Measurements from ENCODE around the gene OR5AL1.
"Not testable (repeated sequence)": the region's sequence is repeated elsewhere in the genome, so short reads cannot be mapped to it uniquely, and the experiment has no call there.

OR5AL1 gene

DNA sequence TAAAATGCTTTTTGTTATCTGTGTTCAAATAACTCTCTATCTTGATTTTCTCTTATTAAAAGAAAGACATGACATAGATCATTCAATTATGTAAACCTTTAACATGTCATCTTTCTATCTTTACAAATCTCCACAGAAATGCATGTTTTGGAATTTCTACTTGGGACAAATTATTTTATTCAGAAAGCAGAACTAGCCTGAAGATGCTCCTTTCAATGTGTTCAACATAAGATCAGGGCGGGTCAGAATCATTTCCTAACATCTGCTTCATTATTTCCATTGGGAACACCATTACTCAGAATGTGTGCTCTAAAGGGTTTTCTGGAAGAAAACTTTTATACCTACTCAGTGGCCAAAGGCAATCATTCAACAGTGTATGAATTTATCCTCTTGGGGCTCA lies at the start of gene OR5AL1:
TSS of gene OR5AL1 (plus strand) at position 301 of the 400 bp plus-strand sequence.
- no peak for DNase-seq

DNA sequence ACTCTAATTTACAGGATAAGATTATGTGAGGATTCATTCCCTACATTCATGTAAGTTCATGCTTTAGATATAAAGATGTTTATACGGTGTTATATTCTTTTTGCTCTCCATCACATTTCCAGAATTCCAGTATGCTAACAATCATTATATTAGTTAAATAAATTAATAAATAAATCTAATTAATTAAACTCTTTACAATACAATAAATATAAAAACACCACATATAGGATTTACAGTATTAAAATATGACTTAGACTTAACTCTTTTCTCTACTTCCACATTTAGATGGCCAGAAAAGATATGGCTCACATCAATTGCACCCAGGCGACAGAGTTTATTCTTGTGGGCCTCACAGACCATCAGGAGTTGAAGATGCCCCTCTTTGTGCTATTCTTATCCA lies 37.2 kb upstream of the OR5AL1 start, which contains the start of gene OR8U1:
TSS of gene OR8U1 (plus strand) at position 301 of the 400 bp plus-strand sequence. CDS start at position 301, 0 bp downstream.
- no peak for DNase-seq

DNA sequence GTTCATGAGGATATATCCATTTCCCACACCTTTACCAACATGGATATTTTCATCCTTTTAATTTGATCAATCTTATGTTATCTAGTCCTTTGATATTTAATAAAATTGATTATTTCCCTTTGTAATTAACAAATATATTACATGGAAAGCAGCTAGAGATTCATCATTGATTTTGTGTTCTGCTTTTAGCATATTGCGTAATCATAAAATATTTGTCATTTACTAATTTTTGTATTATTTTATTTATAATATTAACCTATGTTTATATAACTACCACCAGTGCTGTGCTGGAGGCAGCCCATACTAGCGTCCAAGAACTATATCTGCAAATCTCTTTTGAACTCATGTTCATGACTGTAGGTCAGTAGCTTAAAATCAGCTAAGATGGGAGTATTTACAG lies 32.4 kb upstream of the OR5AL1 start:
- no peak for DNase-seq

DNA sequence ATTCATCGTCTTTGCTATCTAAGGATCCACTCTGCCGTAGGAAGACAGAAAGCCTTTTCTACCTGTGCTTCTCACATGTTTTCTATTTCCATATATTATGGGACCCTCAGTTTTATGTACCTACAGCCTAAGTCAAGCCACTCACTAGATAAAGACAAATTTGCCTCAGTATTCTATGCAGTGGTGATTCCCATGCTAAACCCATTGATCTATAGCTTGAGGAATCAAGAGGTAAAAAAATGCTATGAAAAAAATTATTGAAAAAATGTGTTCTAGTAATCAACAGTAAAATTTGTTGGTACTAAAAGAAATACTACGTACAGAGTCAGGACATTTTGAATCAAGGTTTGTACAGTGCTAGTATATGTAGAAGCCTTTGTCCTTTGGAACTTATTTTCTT lies 18.1 kb upstream of the OR5AL1 start:
- DNase-seq: no peak

DNA sequence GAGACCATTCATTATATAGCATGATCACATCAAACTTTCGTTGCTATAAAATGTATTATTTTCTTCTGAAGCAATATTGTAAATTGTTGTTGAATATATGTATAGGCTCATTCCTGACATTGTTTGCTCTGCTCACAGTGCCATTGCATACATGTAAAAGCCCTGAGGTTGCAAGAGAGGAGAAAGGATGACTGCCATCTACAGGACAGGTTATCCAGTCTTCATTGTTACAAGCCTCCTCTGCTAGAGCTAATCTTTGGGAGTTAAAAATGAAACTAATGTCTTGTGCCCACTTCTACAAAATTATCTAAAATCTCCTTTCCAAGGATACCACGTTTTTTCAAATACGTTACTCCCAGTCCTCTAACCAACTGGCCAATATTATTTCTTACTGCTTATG lies 16.4 kb upstream of the OR5AL1 start:
- DNase-seq: no peak

DNA sequence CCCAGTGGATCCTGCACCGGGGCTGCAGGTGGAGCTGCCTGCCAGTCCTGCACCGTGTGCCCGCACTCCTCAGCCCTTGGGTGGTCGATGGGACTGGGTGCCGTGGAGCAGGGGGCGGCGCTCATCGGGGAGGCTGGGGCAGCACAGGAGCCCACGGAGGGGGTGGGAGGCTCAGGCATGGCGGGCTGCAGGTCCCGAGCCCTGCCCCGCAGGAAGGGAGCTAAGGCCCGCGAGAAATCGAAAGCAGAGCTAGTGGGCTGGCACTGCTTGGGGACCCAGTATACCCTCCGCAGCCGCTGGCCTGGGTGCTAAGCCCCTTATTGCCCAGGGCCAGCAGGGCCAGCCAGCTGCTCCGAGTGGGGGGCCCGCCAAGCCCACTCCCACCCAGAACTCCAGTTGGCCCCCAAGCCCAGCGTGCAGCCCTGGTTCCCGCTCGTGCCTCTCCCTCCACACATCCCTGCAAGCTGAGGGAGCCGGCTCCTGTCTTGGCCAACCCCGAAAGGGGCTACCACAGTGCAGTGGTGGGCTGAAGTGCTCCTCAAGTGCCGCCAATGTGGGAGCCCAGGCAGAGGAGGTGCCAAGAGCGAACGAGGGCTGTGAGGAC lies 10.5 kb upstream of the OR5AL1 start:
- not testable (repeated sequence) for DNase-seq

DNA sequence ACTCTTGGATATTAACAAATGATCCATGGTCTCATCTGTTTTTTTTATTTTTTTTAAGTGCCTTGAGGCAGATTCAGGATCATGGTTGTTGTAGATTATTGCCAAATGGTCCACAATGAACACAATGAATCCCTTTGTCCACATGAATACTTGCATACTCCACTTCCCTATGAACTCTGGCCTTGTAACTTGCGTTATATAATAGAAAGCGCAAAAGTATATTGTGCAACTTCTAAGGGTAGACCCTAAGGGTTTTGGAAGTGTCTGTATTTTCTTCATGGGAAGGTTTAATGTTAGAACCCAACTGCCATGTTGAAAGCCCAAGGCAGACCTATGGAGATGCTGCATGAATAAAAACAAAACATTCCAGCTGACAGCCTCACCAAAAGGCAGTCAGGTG lies 8.1 kb upstream of the OR5AL1 start:
- DNase-seq: no peak

DNA sequence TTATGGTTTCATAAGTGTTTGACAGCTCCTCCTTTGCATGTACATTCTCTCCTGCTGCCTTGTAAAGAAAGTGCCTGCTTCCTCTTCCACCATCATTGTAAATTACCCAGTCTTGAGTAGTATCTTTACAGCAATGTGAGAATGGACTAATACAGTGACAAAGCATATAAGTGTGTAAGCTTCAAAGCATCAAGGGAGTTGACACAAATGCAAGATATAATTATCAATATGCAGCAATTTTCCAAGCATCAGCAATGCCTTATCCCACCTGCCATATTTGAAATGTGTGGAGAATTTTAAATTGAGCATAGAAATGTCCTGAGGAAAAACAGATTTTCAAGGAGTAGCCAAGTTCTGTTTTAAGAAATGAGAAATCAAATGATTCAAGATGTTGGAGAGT lies 1.7 kb upstream of the OR5AL1 start:
- DNase-seq: no peak

DNA sequence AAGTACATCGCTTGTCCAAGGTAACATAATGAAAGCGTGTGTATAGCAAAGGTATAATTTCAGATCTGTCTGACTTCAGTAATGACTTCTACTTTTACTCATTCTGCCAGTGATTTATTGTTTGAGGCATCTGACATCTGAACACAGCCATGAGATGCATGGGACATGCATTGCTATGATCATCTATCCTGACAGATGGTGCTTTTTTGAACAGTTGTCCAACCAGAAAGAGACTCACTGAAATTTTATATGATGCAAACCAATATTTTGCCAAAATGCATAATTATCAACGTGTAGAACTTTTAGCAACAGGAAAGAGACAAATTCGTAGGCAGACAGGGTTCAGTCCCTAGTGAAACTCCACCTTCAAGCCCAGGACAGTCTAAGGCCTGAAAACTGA lies 41.0 kb downstream of the OR5AL1 start:
- DNase-seq: no peak

DNA sequence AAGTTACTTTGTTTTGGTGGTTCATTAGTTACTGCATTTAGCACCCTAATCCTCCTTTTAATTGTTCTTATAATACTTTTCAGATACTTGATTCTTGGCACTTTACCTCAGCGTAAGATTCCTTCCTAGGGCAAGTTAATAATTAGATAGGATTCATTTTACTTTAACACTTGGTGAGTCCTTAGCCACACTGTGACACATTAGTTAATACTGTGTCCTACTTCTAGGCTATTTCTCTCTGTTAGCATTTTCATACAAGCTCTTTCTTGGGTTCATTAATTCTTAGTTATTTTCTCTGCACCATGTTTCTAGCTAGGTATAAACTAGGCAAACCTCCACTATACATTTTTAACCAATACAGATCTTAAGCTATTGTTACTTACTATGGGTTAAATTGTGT lies 44.6 kb downstream of the OR5AL1 start:
- no peak for DNase-seq
